OCI-LY7 (cell line): ENCODE data around the gene EFNA5. TPM values are rescaled to one million over a fixed set of nuclear protein-coding genes. Genes with fewer than 3 reads are reported as not detected.

Experiments
- BruUV-seq: library from RNA; stranded (reverse); fragments of 400-500 nt; replicated peaks from 2 replicates; lab custom pipeline; 2021; lab: Mats Ljungman, UMichigan
- CTCF ChIA-PET: fragments of 300-600 bp; sonication (Branson Sonifier 250); formaldehyde crosslinking; loops from one replicate; lab custom pipeline; 2022; ENCODE audit warnings: antibody characterized with exemption; ENCODE audit not compliant: unreplicated experiment; lab: Charles Lee
- POLR2A ChIA-PET: fragments of 300-600 bp; sonication (Branson Sonifier 250); formaldehyde crosslinking; loops from one replicate; lab custom pipeline; 2022; ENCODE audit warnings: antibody characterized with exemption; lab: Charles Lee
- DNase-seq: peaks from one replicate; pipeline ENCODE4 v3.0.0-alpha.2; 2015; ENCODE audit warnings: low spot score
- H2AFZ ChIP-seq: fragments of 200-600 bp; sonication (generic), shearing (Covaris generic); 2 replicates; pipeline ENCODE4 v1.6.1; 2014; ENCODE audit warnings: mild to moderate bottlenecking, antibody characterized with exemption, low read length, moderate library complexity
- H3K27ac ChIP-seq: fragments of 200-600 bp; sonication (generic); 2 replicates; pipeline ENCODE4 v1.5.1; 2014; ENCODE audit warnings: mixed run types, low read depth, mild to moderate bottlenecking, moderate library complexity, low read length, inconsistent platforms; ENCODE audit not compliant: poor library complexity, severe bottlenecking
- H3K36me3 ChIP-seq: fragments of 200-600 bp; sonication (generic); 2 replicates; pipeline ENCODE4 v1.6.1; 2014; ENCODE audit warnings: mild to moderate bottlenecking, antibody characterized with exemption, low read length, moderate library complexity, mixed read lengths; ENCODE audit not compliant: insufficient read depth
- H3K4me1 ChIP-seq: fragments of 200-600 bp; sonication (generic); 2 replicates; pipeline ENCODE4 v1.5.1; 2014; ENCODE audit warnings: mild to moderate bottlenecking, low read length; ENCODE audit not compliant: insufficient read depth, poor library complexity, severe bottlenecking
- H3K4me2 ChIP-seq: fragments of 200-600 bp; sonication (generic); 2 replicates; pipeline ENCODE4 v1.6.1; 2014; ENCODE audit warnings: mild to moderate bottlenecking, low read length
- H3K4me3 ChIP-seq: fragments of 200-600 bp; sonication (generic); 2 replicates; pipeline ENCODE4 v1.5.1; 2014; ENCODE audit warnings: mild to moderate bottlenecking, low read depth, low read length; ENCODE audit not compliant: poor library complexity, severe bottlenecking
- H3K79me2 ChIP-seq: fragments of 200-600 bp; sonication (generic); 2 replicates; pipeline ENCODE4 v1.6.1; 2016; ENCODE audit warnings: low read depth, mild to moderate bottlenecking, low read length, moderate library complexity, mixed read lengths; ENCODE audit not compliant: insufficient read depth
- H3K9me2 ChIP-seq: fragments of 200-600 bp; sonication (generic); 2 replicates; pipeline ENCODE4 v1.6.1; 2016; ENCODE audit warnings: mild to moderate bottlenecking, low read length, mixed read lengths; ENCODE audit not compliant: insufficient read depth
- H3K9me3 ChIP-seq: fragments of 200-600 bp; sonication (generic); 2 replicates; pipeline ENCODE4 v1.6.1; 2014; ENCODE audit warnings: mild to moderate bottlenecking, mixed run types, low read length, mixed read lengths
- H4K20me1 ChIP-seq: fragments of 200-600 bp; sonication (generic); 2 replicates; pipeline ENCODE4 v1.6.1; 2014; ENCODE audit warnings: mild to moderate bottlenecking, antibody characterized with exemption, low read length, moderate library complexity, mixed read lengths; ENCODE audit not compliant: insufficient read depth
- EZH2phosphoT487 ChIP-seq: fragments of 200-600 bp; sonication (generic); IDR thresholded peaks from 2 replicates; pipeline ENCODE4 v1.6.1; 2018; ENCODE audit warnings: low read depth, borderline replicate concordance, mild to moderate bottlenecking, mixed run types, antibody characterized with exemption, low read length, moderate library complexity, mixed read lengths
- intact Hi-C: fragments of 100-400 bp; cut with micrococcal nuclease; formaldehyde crosslinking; loops from one replicate; pipeline ENCODE4 v1.10.0; 2022; ENCODE audit not compliant: unreplicated experiment
- total RNA-seq, 2 experiments: library from RNA; depleted of rRNA in 1 of 2; stranded (reverse); fragments of >200 nt in 1 of 2; shearing (Covaris generic) in 1 of 2; gene quantifications; 2 replicates each; pipeline ENCODE4 v1.2.3, GENCODE V29; 2014 to 2022
- TF ChIP-seq, protein P1 (sequence below): fragments of 200-600 bp; sonication (generic); conservative IDR thresholded peaks from 2 replicates; pipeline ENCODE4 v1.5.1; 2014; ENCODE audit warnings: mild to moderate bottlenecking, antibody characterized with exemption, low read length, moderate library complexity, mixed read lengths

EFNA5 gene
- total RNA-seq, 2 experiments from 2014 or later = 2.1 to 3.1 TPM

DNA sequence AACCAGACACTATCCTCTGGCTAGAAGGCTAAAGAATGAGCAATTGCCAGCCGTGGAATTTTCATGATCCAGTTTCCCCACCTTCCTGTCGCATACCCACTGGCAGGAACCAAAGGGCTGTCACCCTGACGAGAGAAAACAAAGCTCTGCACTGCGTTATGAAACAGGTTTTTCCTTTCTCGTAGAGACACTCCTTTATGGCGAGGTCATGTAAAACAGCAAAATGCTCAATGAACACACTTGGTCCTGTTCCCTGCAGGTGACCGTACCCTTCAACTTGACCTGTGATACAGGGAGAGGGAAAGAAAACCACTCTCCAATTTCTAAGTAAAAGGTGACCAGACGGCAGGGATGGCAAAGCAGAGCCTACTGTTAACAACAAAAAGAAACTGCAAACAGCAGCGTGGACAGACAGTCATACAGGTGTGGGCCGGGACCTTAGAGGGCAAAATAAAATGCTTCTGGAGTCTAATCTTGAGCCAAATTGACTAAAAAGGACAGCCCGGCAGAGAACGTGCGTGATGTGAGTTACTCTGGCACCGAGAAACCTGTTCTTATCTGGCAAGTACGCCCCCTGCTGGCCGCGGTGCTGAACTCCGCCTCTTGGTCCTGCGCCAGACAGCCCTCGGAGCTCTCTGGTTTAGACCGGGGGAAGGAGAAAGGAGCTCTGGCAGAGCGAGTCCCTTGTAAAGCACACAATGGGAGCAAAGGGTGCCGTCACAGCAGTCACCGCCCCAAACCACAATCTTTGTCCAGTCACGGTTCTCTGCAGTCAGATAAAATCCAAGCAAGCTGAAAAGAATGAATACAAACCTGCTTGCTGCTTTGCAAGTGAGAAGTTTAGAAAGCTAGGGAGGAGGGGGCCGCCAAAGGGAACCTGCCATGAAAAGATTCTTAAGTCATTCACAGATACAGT is 98.9 kb downstream of the EFNA5 start:
- peak overlapping the region; percentile 96 for H3K27ac ChIP-seq
- POLR2A ChIA-PET = interaction anchor here (0.6 to 13.1 kb wide), 29 partner anchors 9 to 1139 kb away, joined by 3 to 218 read pairs (median 5); no protein-coding TSS in a partner anchor
- TSS peak; percentile 92 for BruUV-seq
- H3K36me3 ChIP-seq = no peaks in the 10 kb centered on the region
- DNase-seq = peak; percentile 94
- intact Hi-C loops = loop anchor here (1.0 to 5.0 kb wide), 10 partner anchors 52 to 810 kb away; partner anchors contain the start of gene FBXL17
- H2AFZ ChIP-seq = peak overlapping the region; percentile 79; the same call in 1 of the 2 replicates
- TF ChIP-seq EZH2phosphoT487 = no peak
- TF ChIP-seq, protein P1, sequence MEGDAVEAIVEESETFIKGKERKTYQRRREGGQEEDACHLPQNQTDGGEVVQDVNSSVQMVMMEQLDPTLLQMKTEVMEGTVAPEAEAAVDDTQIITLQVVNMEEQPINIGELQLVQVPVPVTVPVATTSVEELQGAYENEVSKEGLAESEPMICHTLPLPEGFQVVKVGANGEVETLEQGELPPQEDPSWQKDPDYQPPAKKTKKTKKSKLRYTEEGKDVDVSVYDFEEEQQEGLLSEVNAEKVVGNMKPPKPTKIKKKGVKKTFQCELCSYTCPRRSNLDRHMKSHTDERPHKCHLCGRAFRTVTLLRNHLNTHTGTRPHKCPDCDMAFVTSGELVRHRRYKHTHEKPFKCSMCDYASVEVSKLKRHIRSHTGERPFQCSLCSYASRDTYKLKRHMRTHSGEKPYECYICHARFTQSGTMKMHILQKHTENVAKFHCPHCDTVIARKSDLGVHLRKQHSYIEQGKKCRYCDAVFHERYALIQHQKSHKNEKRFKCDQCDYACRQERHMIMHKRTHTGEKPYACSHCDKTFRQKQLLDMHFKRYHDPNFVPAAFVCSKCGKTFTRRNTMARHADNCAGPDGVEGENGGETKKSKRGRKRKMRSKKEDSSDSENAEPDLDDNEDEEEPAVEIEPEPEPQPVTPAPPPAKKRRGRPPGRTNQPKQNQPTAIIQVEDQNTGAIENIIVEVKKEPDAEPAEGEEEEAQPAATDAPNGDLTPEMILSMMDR = peak; percentile 96
- peak overlapping the region; percentile 79 for H3K4me2 ChIP-seq
- H3K9me2 ChIP-seq = no peaks in the 10 kb centered on the region
- no peaks in the 10 kb centered on the region for H3K9me3 ChIP-seq
- CTCF ChIA-PET = interaction anchor here (0.6 to 3.5 kb wide), 18 partner anchors 9 to 466 kb away, joined by 3 to 33 read pairs (median 4); no protein-coding TSS in a partner anchor
- H3K4me3 ChIP-seq = peak overlapping the region; percentile 60
- H3K79me2 ChIP-seq = no peaks in the 10 kb centered on the region; the same call in 1 of the 2 replicates
- no peaks in the 10 kb centered on the region for H4K20me1 ChIP-seq
- H3K4me1 ChIP-seq = peaks cover 63% of the 10 kb centered on the region

DNA sequence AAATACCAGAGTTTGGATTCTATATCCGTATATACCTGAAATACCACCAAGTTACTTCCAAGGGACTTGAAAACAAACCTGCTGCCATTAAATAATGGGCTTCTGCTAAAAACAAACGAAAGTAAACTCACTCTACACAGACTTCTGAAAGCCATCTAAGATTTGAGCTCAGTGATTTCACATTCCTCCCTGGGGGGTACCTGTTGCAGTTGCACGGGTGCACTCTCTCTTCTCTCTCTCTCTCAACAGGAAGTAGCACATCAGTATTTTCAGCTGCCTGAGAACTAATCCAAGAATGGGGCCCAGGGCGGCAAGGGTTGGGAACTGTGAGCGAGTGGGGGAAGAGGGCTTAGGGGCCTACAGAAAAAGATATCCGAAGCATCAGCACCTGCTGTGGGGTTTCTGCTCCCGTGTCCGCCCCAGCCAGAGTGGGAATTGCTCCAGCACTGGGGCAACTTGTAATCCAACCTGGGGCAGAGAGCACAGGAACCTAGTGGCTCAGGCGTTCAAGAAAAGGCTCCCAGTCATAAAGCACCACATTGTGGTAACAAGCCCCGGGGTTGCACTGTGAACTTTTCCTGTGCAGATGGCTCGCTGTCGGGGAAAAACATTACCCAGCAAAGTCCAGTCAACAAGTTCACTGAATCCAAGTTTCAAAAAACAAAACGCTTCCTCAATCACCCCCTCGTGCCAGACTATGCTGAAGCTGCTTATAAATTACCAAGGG is 99.8 kb downstream of the EFNA5 start:
- no peaks in the 10 kb centered on the region for H3K36me3 ChIP-seq
- ChIA-PET CTCF (interaction anchor here (0.6 to 3.5 kb wide), 6 partner anchors 8 to 183 kb away, joined by 3 to 33 read pairs (median 4); no protein-coding TSS in a partner anchor), POLR2A (interaction anchor here (0.6 to 13.1 kb wide), 25 partner anchors 9 to 1139 kb away, joined by 3 to 218 read pairs (median 4); no protein-coding TSS in a partner anchor)
- peak overlapping the region; percentile 79 for H3K4me2 ChIP-seq
- H3K27ac ChIP-seq = peak overlapping the region; percentile 96
- BruUV-seq = TSS peak; percentile 93
- DNase-seq = peak; percentile 94
- intact Hi-C loops = loop anchor here (1.0 to 5.0 kb wide), 7 partner anchors 51 to 811 kb away; partner anchors contain the start of gene FBXL17
- H3K9me3 ChIP-seq = no peaks in the 10 kb centered on the region
- H3K9me2 ChIP-seq = no peaks in the 10 kb centered on the region
- H4K20me1 ChIP-seq = no peaks in the 10 kb centered on the region
- peak overlapping the region; percentile 60 for H3K4me3 ChIP-seq
- peak overlapping the region; percentile 79; the same call in 1 of the 2 replicates for H2AFZ ChIP-seq
- TF ChIP-seq EZH2phosphoT487 = no peak
- TF ChIP-seq, protein P1 = peak; percentile 43
- H3K4me1 ChIP-seq = peaks cover 69% of the 10 kb centered on the region
- no peaks in the 10 kb centered on the region; the same call in 1 of the 2 replicates for H3K79me2 ChIP-seq
